ENCODE results near the gene TCF7L1.

Gene TCF7L1

DNA sequence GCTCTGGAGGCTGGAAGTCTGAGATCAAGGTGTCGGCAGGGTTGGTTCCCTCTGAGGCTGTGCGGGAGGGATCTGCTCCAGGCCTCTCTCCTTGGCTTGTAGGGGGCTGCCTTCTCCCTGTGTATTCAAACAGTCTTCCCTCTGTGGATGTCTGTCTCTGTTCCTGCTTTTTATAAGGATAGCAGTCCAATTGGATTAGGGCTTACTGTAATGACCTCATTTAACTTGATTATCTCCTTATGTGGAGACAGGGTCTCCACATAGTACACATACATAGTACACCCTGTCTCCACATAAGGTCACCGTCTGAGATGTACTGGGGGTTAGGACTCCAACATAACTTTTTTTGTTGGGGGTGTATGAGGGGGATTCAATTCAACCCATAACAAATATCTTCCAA lies 30.5 kb downstream of the TCF7L1 start:
- no peak overlapping the region for H3K4me3 ChIP-seq (ENCODE audit: low read depth, low read length)
- peaks cover 5% of the 10 kb centered on the region; the same call in 1 of the 2 replicates for H3K36me3 ChIP-seq (ENCODE audit: control insufficient read depth, insufficient read depth, low read length)
- peaks cover 42% of the 10 kb centered on the region for H3K4me1 ChIP-seq (ENCODE audit: control insufficient read depth, insufficient read depth, low read length)
- no peaks in the 10 kb centered on the region for H3K27me3 ChIP-seq (ENCODE audit: control insufficient read depth, insufficient read depth, low read length)
- H3K9ac ChIP-seq (ENCODE audit: low read depth, low read length), result no peak overlapping the region
- H3K27ac ChIP-seq (ENCODE audit: low read depth, low read length), result peak overlapping the region; percentile 72
- H3K9me3 ChIP-seq (ENCODE audit: control insufficient read depth, insufficient read depth, low read length), result no peaks in the 10 kb centered on the region

DNA sequence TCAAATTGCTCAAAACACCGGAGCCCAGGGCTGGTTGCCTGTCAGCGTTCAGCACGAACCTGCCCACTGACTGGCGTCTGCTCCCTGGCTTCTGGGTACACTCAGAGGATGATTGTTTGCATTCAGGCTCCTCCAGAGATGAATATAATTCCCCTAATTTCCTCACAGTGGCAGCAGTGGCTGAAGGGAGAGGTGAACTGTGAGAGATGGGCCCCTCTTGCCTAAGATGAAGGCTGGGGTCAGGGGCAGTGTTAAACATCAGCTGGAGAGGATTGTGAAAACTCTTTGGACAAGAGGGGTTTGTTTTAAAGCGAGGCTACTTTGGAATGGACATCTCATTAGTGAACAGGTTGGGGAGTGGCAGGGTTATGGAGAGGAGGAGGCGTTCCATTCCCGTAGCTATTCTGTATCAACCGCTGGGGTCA lies 31.0 kb downstream of the TCF7L1 start:
- no peak overlapping the region for H3K4me3 ChIP-seq (ENCODE audit: low read depth, low read length)
- peaks cover 1% of the 10 kb centered on the region; the same call in 1 of the 2 replicates for H3K36me3 ChIP-seq (ENCODE audit: control insufficient read depth, insufficient read depth, low read length)
- peaks cover 37% of the 10 kb centered on the region for H3K4me1 ChIP-seq (ENCODE audit: control insufficient read depth, insufficient read depth, low read length)
- peak overlapping the region; percentile 72 for H3K27ac ChIP-seq (ENCODE audit: low read depth, low read length)
- no peaks in the 10 kb centered on the region for H3K27me3 ChIP-seq (ENCODE audit: control insufficient read depth, insufficient read depth, low read length)
- H3K9me3 ChIP-seq (ENCODE audit: control insufficient read depth, insufficient read depth, low read length), result no peaks in the 10 kb centered on the region
- no peak overlapping the region for H3K9ac ChIP-seq (ENCODE audit: low read depth, low read length)

DNA sequence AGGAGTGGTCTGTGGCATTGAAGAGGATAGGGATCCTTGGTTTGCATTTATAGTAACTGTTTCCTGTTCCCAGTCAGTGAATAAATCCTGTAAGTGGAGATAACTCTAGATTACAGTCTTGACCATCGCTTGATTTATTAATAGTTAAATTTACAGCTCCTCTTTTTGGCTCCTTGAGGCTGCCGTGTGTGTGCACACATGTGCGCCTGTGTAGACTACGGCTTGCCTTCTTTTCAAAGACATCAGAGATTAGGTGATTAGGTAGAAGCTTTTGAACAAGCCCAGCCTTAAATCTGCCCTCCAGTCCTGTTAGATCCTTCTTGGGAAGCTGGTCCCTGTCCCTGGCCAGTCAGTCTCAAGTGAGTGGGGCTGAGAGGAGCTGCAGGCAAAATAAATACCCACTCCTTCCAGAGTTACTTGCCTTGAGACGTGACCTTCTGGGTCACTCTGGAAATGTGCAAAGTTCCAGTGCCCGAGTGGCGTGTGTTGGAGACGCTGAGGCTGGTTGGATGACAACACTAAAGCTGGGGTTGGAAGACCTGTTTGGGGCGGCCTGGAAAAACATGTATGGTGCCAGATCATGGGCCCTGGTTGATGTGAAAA lies 32.0 kb downstream of the TCF7L1 start:
- no peak overlapping the region for H3K27ac ChIP-seq (ENCODE audit: low read depth, low read length)
- no peak overlapping the region for H3K4me3 ChIP-seq (ENCODE audit: low read depth, low read length)
- no peaks in the 10 kb centered on the region for H3K27me3 ChIP-seq (ENCODE audit: control insufficient read depth, insufficient read depth, low read length)
- H3K9me3 ChIP-seq (ENCODE audit: control insufficient read depth, insufficient read depth, low read length), result no peaks in the 10 kb centered on the region
- no peak overlapping the region for H3K9ac ChIP-seq (ENCODE audit: low read depth, low read length)
- H3K4me1 ChIP-seq (ENCODE audit: control insufficient read depth, insufficient read depth, low read length), result peaks cover 37% of the 10 kb centered on the region
- H3K36me3 ChIP-seq (ENCODE audit: control insufficient read depth, insufficient read depth, low read length), result no peaks in the 10 kb centered on the region

DNA sequence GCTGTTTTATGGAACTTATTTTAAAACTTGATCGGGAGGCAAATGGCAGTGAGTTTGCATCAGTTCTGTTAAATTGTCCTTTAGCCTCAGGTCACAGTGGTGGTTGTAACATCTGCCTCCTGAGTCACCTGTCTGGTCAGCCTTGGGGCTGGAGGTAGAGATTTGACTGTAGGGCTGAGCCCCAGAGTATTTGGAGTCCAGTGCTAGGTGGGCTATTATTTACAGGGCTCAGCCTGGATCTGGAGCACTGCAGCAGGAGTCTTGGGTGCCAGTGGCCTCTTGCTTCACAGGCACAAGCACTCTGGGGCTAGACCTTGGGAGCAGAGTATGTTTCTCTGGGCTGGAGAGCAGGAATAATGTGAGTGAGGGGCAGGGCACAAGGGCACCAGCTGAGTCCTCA lies 32.8 kb downstream of the TCF7L1 start:
- Histone ChIP-seq H3K27ac (ENCODE audit: low read depth, low read length) (no peak overlapping the region), H3K27me3 (ENCODE audit: control insufficient read depth, insufficient read depth, low read length) (no peaks in the 10 kb centered on the region), H3K9me3 (ENCODE audit: control insufficient read depth, insufficient read depth, low read length) (no peaks in the 10 kb centered on the region), H3K4me1 (ENCODE audit: control insufficient read depth, insufficient read depth, low read length) (peaks cover 34% of the 10 kb centered on the region), H3K36me3 (ENCODE audit: control insufficient read depth, insufficient read depth, low read length) (0 out of 2 replicates have a peak, but pooled peaks cover 2% of the 10 kb centered on the region), H3K9ac (ENCODE audit: low read depth, low read length) (no peak overlapping the region), H3K4me3 (ENCODE audit: low read depth, low read length) (no peak overlapping the region)

DNA sequence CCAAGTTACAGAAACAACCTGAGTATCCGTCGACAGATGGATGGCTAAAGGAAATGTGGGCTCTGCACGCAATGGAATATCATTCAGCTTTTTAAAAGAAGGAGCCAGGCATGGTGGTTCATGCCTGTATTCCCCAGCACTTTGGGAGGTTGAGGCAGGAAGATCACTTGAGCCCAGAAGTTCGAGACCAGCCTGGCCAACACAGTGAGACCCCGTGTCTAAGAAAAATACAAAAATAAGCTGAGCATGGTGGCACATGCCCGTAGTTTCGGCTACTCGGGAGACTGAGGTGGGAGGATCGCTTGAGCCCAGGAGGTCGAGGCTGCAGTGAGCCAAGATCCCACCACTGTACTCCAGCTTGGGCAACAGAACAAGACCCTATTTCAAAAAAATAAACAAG lies 34.3 kb downstream of the TCF7L1 start:
- Histone ChIP-seq H3K9ac (ENCODE audit: low read depth, low read length) (no peak overlapping the region), H3K36me3 (ENCODE audit: control insufficient read depth, insufficient read depth, low read length) (0 out of 2 replicates have a peak, but pooled peaks cover 2% of the 10 kb centered on the region), H3K27me3 (ENCODE audit: control insufficient read depth, insufficient read depth, low read length) (no peaks in the 10 kb centered on the region), H3K9me3 (ENCODE audit: control insufficient read depth, insufficient read depth, low read length) (no peaks in the 10 kb centered on the region), H3K27ac (ENCODE audit: low read depth, low read length) (no peak overlapping the region), H3K4me3 (ENCODE audit: low read depth, low read length) (no peak overlapping the region), H3K4me1 (ENCODE audit: control insufficient read depth, insufficient read depth, low read length) (peaks cover 21% of the 10 kb centered on the region)

DNA sequence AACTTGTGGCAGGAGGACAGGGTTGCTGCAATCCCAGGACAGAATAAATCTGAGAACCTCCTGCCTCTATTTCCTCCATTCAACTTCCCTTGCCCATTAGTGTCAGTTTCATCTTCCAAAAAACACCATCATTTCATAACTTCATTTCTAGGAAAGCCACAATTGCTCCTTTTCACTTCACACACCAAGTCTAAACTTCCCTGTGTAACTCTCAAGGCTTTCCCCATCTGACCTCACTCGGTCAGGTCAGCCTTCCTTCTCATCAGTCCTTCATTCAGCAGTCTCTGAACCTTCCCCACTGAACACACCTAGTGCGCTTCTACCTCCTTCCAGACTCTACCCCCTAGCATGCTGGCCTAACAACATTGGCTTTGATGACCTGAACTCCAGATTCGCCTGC lies 35.8 kb downstream of the TCF7L1 start:
- Histone ChIP-seq H3K4me3 (ENCODE audit: low read depth, low read length) (no peak overlapping the region), H3K9ac (ENCODE audit: low read depth, low read length) (no peak overlapping the region), H3K36me3 (ENCODE audit: control insufficient read depth, insufficient read depth, low read length) (0 out of 2 replicates have a peak, but pooled peaks cover 2% of the 10 kb centered on the region), H3K4me1 (ENCODE audit: control insufficient read depth, insufficient read depth, low read length) (peaks cover 7% of the 10 kb centered on the region), H3K27me3 (ENCODE audit: control insufficient read depth, insufficient read depth, low read length) (no peaks in the 10 kb centered on the region), H3K9me3 (ENCODE audit: control insufficient read depth, insufficient read depth, low read length) (no peaks in the 10 kb centered on the region), H3K27ac (ENCODE audit: low read depth, low read length) (no peak overlapping the region)

DNA sequence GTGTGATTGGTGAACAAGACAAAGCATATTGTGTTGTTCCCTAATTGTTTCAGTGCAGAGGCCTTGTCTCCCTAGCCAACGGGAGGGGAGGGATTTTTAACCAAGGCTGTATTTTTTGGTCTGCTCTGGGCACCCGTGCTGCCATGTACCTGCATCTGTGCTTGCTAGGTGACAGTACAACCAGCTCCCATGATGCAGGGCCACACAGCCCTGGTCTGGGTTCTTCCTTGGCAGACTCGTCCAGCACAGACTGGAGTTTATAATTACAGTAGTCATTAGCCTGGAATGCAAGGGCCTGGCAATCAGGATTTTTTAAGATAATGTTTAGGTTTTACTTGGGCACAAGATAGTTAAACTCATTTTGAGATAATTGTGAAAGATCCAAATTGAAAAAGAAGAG lies 36.4 kb downstream of the TCF7L1 start:
- Histone ChIP-seq H3K27ac (ENCODE audit: low read depth, low read length) (no peak overlapping the region), H3K9me3 (ENCODE audit: control insufficient read depth, insufficient read depth, low read length) (no peaks in the 10 kb centered on the region), H3K4me1 (ENCODE audit: control insufficient read depth, insufficient read depth, low read length) (peaks cover 7% of the 10 kb centered on the region)

DNA sequence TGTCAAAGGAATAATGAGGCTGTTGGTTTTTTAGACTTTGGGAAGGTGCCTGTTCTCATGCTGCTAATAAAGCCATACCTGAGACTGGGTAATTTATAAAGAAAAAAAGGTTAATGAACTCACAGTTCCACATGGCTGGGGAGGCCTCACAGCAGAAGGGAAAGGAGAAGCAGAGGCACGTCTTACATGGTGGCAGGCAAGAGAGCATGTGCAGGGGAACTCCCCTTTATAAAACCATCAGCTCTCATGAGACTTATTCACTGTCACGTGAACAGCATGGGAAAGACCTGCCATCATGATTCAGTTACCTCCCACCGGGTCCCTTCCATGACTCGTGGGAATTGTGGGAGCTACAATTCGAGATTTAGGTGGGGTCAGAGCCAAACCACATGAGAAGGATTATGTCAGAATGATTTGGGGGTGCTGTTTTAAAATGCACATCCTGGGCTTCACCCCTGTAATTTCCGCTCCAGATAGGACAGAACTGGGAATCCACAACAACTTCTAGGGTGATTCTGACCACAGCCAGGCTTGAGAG lies 37.8 kb downstream of the TCF7L1 start:
- Histone ChIP-seq H3K27me3 (ENCODE audit: control insufficient read depth, insufficient read depth, low read length) (no peaks in the 10 kb centered on the region), H3K27ac (ENCODE audit: low read depth, low read length) (no peak overlapping the region), H3K9me3 (ENCODE audit: control insufficient read depth, insufficient read depth, low read length) (no peaks in the 10 kb centered on the region), H3K4me1 (ENCODE audit: control insufficient read depth, insufficient read depth, low read length) (peaks cover 21% of the 10 kb centered on the region), H3K36me3 (ENCODE audit: control insufficient read depth, insufficient read depth, low read length) (0 out of 2 replicates have a peak, but pooled peaks cover 2% of the 10 kb centered on the region), H3K9ac (ENCODE audit: low read depth, low read length) (no peak overlapping the region), H3K4me3 (ENCODE audit: low read depth, low read length) (no peak overlapping the region)

More for the DNA sequence above, 36.4 kb downstream of the TCF7L1 start:
- H3K4me3 ChIP-seq (ENCODE audit: low read depth, low read length), result no peak overlapping the region
- 0 out of 2 replicates have a peak, but pooled peaks cover 2% of the 10 kb centered on the region for H3K36me3 ChIP-seq (ENCODE audit: control insufficient read depth, insufficient read depth, low read length)
- no peak overlapping the region for H3K9ac ChIP-seq (ENCODE audit: low read depth, low read length)
- no peaks in the 10 kb centered on the region for H3K27me3 ChIP-seq (ENCODE audit: control insufficient read depth, insufficient read depth, low read length)

DNA sequence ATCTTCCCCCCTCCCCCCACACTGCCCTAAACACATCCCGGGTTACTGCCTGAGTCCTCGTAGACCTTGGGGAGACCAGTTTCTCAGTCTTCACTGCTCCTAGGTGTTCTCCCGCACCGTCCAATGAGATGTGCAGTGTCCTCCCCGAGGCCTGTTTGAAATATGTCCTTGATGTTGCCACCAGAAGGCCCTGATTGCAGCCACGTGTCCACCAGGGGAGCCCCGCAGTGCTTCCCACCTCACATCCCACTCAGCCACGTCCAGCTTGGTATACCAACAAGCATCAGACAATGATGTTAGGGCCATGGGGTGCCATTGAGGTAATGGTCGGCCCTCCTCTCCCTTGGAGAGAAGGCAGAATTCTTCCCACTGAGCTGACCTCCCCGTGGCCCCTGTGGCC lies 38.7 kb downstream of the TCF7L1 start:
- Histone ChIP-seq H3K9me3 (ENCODE audit: control insufficient read depth, insufficient read depth, low read length) (no peaks in the 10 kb centered on the region), H3K9ac (ENCODE audit: low read depth, low read length) (no peak overlapping the region), H3K27me3 (ENCODE audit: control insufficient read depth, insufficient read depth, low read length) (no peaks in the 10 kb centered on the region), H3K4me1 (ENCODE audit: control insufficient read depth, insufficient read depth, low read length) (peaks cover 26% of the 10 kb centered on the region), H3K4me3 (ENCODE audit: low read depth, low read length) (no peak overlapping the region), H3K27ac (ENCODE audit: low read depth, low read length) (no peak overlapping the region), H3K36me3 (ENCODE audit: control insufficient read depth, insufficient read depth, low read length) (0 out of 2 replicates have a peak, but pooled peaks cover 2% of the 10 kb centered on the region)

DNA sequence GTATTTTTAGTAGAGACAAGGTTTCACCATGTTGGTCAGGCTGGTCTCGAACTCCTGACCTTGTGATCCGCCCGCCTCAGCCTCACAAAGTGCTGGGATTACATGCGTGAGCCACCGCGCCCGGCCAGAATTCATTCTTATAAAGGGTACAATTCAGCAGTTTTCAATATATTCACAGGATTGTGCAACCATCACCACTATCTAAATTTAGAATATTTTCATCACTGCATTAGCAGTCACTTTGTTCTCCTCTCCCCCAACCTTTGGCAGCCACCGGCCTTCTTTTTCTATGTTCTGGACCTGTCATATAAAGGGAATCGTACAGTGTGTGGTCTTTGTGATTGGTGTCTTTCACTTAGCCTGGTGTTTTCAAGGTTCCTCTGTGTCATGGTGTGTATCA lies 40.7 kb downstream of the TCF7L1 start:
- Histone ChIP-seq H3K4me3 (ENCODE audit: low read depth, low read length) (no peak overlapping the region), H3K36me3 (ENCODE audit: control insufficient read depth, insufficient read depth, low read length) (peaks cover 7% of the 10 kb centered on the region; the same call in 1 of the 2 replicates), H3K27ac (ENCODE audit: low read depth, low read length) (no peak overlapping the region), H3K9me3 (ENCODE audit: control insufficient read depth, insufficient read depth, low read length) (no peaks in the 10 kb centered on the region), H3K27me3 (ENCODE audit: control insufficient read depth, insufficient read depth, low read length) (no peaks in the 10 kb centered on the region), H3K9ac (ENCODE audit: low read depth, low read length) (no peak overlapping the region), H3K4me1 (ENCODE audit: control insufficient read depth, insufficient read depth, low read length) (peaks cover 40% of the 10 kb centered on the region)

DNA sequence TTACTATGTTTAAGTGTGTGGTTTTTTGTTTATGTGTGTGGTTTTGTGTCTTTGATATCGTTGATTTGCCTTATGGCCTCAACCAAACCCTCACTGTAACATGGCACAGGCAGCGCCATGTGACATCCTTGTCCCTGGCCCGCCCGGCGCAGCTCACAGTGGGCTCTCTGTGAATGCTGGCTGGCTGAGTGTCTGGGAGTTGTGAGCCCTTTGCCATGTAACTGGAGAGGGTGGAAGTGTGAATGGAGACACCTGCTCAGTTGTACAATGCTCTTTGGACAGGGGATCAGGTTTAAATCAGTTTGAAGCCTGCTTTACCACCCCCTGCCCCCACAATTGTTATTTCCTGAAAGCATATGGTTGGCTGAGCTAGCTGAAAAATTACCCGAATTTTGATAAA lies 41.8 kb downstream of the TCF7L1 start:
- H3K36me3 ChIP-seq (ENCODE audit: control insufficient read depth, insufficient read depth, low read length), result peaks cover 7% of the 10 kb centered on the region; the same call in 1 of the 2 replicates
- no peak overlapping the region for H3K9ac ChIP-seq (ENCODE audit: low read depth, low read length)
- H3K9me3 ChIP-seq (ENCODE audit: control insufficient read depth, insufficient read depth, low read length), result no peaks in the 10 kb centered on the region
- no peaks in the 10 kb centered on the region for H3K27me3 ChIP-seq (ENCODE audit: control insufficient read depth, insufficient read depth, low read length)
- H3K4me1 ChIP-seq (ENCODE audit: control insufficient read depth, insufficient read depth, low read length), result peaks cover 50% of the 10 kb centered on the region
- H3K27ac ChIP-seq (ENCODE audit: low read depth, low read length), result peak overlapping the region; percentile 46
- no peak overlapping the region for H3K4me3 ChIP-seq (ENCODE audit: low read depth, low read length)

Measured in HUES48 (cell line).